GM19025 (cell line): Measurements from ENCODE around the gene TMED1.
"Not testable (repeated sequence)": the region's sequence is repeated elsewhere in the genome, so short reads cannot be mapped to it uniquely, and the experiment has no call there.

Experiments
- ATAC-seq: cut with Tn5 transposase; IDR thresholded peaks from one replicate; pipeline ENCODE4 v1.9.1; 2021; ENCODE audit warnings: mild to moderate bottlenecking, low read depth, moderate library complexity; ENCODE audit not compliant: unreplicated experiment

Gene TMED1

GRCh38 chr19:10863107-10863717 lies 27.2 kb upstream of the TMED1 start:
- no peak for ATAC-seq

GRCh38 chr19:10862561-10863106 lies 26.6 kb upstream of the TMED1 start:
- no peak for ATAC-seq

- ATAC-seq, result no peak
Observed at GRCh38 chr19:10861103-10861651, 25.2 kb upstream of the TMED1 start.

- ATAC-seq, result no peak
Observed at GRCh38 chr19:10858204-10858828, 22.3 kb upstream of the TMED1 start.

GRCh38 chr19:10856899-10857298 lies 20.9 kb upstream of the TMED1 start:
- not testable (repeated sequence) for ATAC-seq

- ATAC-seq, result no peak
Observed at GRCh38 chr19:10855879-10856522, 20.0 kb upstream of the TMED1 start.

GRCh38 chr19:10854350-10855089 lies 18.5 kb upstream of the TMED1 start:
- no peak for ATAC-seq

GRCh38 chr19:10852941-10853340 lies 16.9 kb upstream of the TMED1 start:
- no peak for ATAC-seq

- ATAC-seq, result no peak
Observed at GRCh38 chr19:10852098-10852800, 16.2 kb upstream of the TMED1 start.

GRCh38 chr19:10850631-10851030 lies 14.6 kb upstream of the TMED1 start:
- ATAC-seq, result no peak

- ATAC-seq, result no peak
Observed at GRCh38 chr19:10848230-10848856, 12.3 kb upstream of the TMED1 start, which contains the start of gene C19orf38. Gene C19orf38 (plus strand): TSS chr19:10848415. CDS start chr19:10848509, 94 bp downstream.

GRCh38 chr19:10846500-10847202 lies 10.6 kb upstream of the TMED1 start:
- ATAC-seq, result no peak

GRCh38 chr19:10842788-10843187 lies 6.8 kb upstream of the TMED1 start:
- ATAC-seq, result no peak

- ATAC-seq, result no peak
Observed at GRCh38 chr19:10839114-10840050, 3.4 kb upstream of the TMED1 start.

- ATAC-seq, result no peak
Observed at GRCh38 chr19:10838377-10838776, 2.4 kb upstream of the TMED1 start.

- not testable (repeated sequence) for ATAC-seq
Observed at GRCh38 chr19:10837649-10838048, 1.6 kb upstream of the TMED1 start.

GRCh38 chr19:10836479-10837330 lies 693 bp upstream of the TMED1 start:
- ATAC-seq, result no peak
